CD4-positive, alpha-beta T cell treated with Interleukin-15 for 1 hour (primary cell): Measurements from ENCODE around the gene ZNF579.

ENCODE experiments used
- DNase-seq: peaks from one replicate; pipeline ENCODE4 v3.0.0-alpha.2; 2020

Gene ZNF579

GRCh38 chr19:55580628-55581144, at the start of gene ZNF579:
ZNF579 (minus strand) TSS chr19:55580848; CDS start chr19:55579639, 1,209 bp downstream.
- DNase-seq = peak; percentile 75

GRCh38 chr19:55626350-55626749, 45.7 kb upstream of the ZNF579 start:
- peak; percentile 71 for DNase-seq

- no peak for DNase-seq
Observed at GRCh38 chr19:55625004-55625326, 44.3 kb upstream of the ZNF579 start.

- peak; percentile 92 for DNase-seq
Observed at GRCh38 chr19:55624109-55625003, 43.7 kb upstream of the ZNF579 start, which contains the start of gene ZNF784. ZNF784 (minus strand) TSS chr19:55624566; CDS start chr19:55624561, 5 bp downstream.

- no peak for DNase-seq
Observed at GRCh38 chr19:55623561-55623960, 42.9 kb upstream of the ZNF579 start.

- DNase-seq = no peak
Observed at GRCh38 chr19:55623130-55623529, 42.5 kb upstream of the ZNF579 start.

- no peak for DNase-seq
Observed at GRCh38 chr19:55622242-55622969, 41.8 kb upstream of the ZNF579 start.

- no peak for DNase-seq
Observed at GRCh38 chr19:55621673-55622231, 41.1 kb upstream of the ZNF579 start.

GRCh38 chr19:55621205-55621672, 40.6 kb upstream of the ZNF579 start:
- no peak for DNase-seq

- peak; percentile 64 for DNase-seq
Observed at GRCh38 chr19:55620410-55621204, 40.0 kb upstream of the ZNF579 start.

GRCh38 chr19:55619286-55619685, 38.6 kb upstream of the ZNF579 start:
- no peak for DNase-seq

- DNase-seq = no peak
Observed at GRCh38 chr19:55618426-55618825, 37.8 kb upstream of the ZNF579 start.

GRCh38 chr19:55617426-55617825, 36.8 kb upstream of the ZNF579 start:
- DNase-seq = no peak

GRCh38 chr19:55616395-55616875, 35.8 kb upstream of the ZNF579 start:
- no peak for DNase-seq

- DNase-seq = no peak
Observed at GRCh38 chr19:55615543-55616394, 35.1 kb upstream of the ZNF579 start.

- no peak for DNase-seq
Observed at GRCh38 chr19:55614711-55615542, 34.3 kb upstream of the ZNF579 start.

GRCh38 chr19:55613930-55614710, 33.5 kb upstream of the ZNF579 start:
- DNase-seq = no peak

- no peak for DNase-seq
Observed at GRCh38 chr19:55613396-55613795, 32.7 kb upstream of the ZNF579 start.

- no peak for DNase-seq
Observed at GRCh38 chr19:55611983-55612645, 31.5 kb upstream of the ZNF579 start.
